Measurements from ENCODE around the gene CTSW. TPM values are rescaled to one million over a fixed set of nuclear protein-coding genes. Genes with fewer than 3 reads are reported as not detected.

CTSW gene
- total RNA-seq, 4 donors from 2014 or later = 0.62 to 3.6 TPM; not detected in 2

DNA sequence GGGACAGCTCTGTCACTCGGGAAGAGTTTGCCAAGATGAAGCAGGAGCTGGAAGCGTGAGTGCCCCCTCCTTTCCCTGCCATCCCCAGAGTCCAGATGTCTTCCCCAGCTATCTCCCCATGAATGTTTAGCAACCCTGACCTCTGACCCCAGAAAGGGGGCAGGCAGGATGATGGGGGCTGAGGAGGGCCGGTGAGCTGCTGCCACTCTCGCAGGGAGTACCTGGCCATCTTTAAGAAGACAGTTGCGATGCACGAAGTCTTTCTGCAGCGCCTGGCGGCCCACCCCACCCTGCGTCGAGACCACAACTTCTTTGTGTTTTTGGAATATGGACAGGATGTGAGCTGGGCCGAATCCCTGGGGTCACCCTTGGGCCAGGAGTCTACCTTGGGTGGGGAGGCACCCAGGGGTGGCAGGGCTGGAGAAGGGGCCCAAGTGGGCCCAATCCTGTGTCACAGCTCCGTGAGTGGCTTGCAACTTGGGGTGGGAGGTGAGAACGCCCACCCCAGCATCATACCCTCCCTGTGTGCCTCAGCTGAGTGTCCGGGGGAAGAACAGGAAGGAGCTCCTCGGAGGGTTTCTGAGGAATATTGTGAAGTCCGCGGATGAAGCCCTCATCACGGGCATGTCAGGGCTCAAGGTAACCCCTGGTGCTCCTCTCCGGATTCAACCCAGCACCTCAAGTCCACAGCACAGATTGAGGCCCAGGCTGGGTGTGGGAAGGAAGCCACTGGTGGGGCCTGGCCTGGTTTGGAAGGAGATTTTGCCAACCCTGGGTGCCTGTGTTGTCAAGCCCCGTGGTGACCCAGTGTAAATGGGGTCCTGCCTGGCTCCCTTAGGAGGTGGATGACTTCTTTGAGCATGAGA is 29.2 kb upstream of the CTSW start:
- TF ChIP-seq POLR2A (IDR thresholded peaks at IDR 0.05) = no peak
- no peak for TF ChIP-seq CTCF (IDR thresholded peaks at IDR 0.05)
- Histone ChIP-seq H3K9me3 (no peaks in the 10 kb centered on the region), H3K27ac (no peak overlapping the region), H3K36me3 (no peaks in the 10 kb centered on the region), H3K27me3 (no peaks in the 10 kb centered on the region), H3K4me1 (no peaks in the 10 kb centered on the region), H3K4me3 (no peak overlapping the region)
- intact Hi-C loops (cut with DNase I; ENCODE audit: low total_unique reads) = no loop called here
- no peak for DNase-seq

GRCh38 chr11:65851083-65851579 is 28.5 kb upstream of the CTSW start:
- intact Hi-C loops (cut with DNase I; ENCODE audit: low total_unique reads) = no loop called here
- no peak for DNase-seq
- H3K4me3 ChIP-seq = no peak overlapping the region
- H3K27ac ChIP-seq = no peak overlapping the region
- H3K4me1 ChIP-seq = no peaks in the 10 kb centered on the region
- no peaks in the 10 kb centered on the region for H3K9me3 ChIP-seq
- TF ChIP-seq POLR2A (IDR thresholded peaks at IDR 0.05) (no peak), CTCF (IDR thresholded peaks at IDR 0.05) (no peak)
- H3K27me3 ChIP-seq = no peaks in the 10 kb centered on the region
- no peaks in the 10 kb centered on the region for H3K36me3 ChIP-seq

DNA sequence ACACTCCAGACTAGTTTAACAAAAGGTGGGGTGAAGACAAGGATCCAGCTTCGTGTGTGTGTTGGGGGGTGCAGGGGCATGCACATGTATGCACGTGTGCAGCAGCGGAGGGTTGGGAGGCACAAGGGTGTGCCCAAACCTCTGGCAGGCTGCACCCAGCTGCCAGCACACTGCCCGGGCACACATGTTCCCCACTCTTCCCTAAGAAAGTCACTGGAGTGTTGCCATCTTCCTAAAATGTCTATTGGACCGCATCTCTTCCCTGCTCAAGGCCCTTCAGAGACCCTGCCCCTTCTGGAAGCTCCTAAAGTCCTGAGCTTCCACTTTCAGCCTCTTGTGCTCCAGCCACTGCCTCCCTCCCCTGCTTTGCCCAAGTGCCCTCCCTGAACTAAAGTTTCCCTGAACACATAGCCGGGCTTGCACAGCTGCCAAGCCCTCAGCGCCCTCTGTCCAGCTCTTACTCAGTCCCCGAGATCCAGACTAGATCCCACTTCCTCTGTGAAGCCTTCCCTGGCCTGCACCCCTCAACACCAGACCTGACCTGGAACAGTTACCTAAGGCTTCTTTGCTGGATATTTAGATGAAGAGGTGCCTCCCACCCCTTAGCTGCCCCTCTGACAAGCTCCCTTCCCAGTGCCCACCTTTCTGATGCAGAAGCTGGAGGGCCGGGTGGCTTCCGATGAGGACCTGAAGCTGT is 27.7 kb upstream of the CTSW start:
- DNase-seq = no peak

DNA sequence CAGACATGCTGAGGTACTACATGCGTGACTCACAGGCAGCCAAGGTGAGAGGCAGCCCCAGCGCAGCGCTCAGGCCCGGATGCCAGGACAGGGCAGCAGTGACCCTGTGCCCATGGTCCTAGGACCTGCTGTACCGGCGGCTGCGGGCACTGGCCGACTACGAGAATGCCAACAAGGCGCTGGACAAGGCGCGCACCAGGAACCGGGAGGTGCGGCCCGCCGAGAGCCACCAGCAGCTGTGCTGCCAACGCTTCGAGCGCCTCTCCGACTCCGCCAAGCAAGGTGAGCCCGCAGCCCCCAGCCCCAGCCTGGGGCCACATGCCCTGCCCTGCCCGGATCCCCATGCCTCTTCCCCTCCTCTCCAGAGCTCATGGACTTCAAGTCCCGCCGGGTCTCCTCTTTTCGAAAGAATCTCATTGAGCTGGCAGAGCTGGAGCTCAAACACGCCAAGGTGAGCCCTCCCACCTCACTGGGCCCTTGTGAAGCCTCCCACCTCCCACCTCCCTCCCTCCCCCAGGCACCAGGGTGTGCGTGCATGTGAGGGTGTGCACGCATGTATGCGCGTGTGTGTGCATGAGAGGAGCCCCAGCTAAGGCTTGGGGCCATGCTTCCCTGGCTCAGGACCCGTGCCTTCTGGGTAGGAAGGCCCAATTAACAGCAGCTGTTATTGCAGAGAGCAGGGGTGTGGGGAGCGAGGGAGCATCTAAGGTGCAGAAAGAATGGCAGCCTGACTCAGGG is 27.0 kb upstream of the CTSW start:
- H3K9me3 ChIP-seq = no peaks in the 10 kb centered on the region
- no peak overlapping the region for H3K4me3 ChIP-seq
- TF ChIP-seq CTCF (IDR thresholded peaks at IDR 0.05) = no peak
- TF ChIP-seq POLR2A (IDR thresholded peaks at IDR 0.05) = no peak
- H3K4me1 ChIP-seq = peaks cover 0 to 6% of the 10 kb centered on the region in 2 donors
- H3K36me3 ChIP-seq = no peaks in the 10 kb centered on the region
- intact Hi-C loops (cut with DNase I; ENCODE audit: low total_unique reads) = no loop called here
- H3K27ac ChIP-seq = no peak overlapping the region
- no peak for DNase-seq
- H3K27me3 ChIP-seq = no peaks in the 10 kb centered on the region

More for the DNA sequence above, 27.7 kb upstream of the CTSW start:
- H3K27me3 ChIP-seq = no peaks in the 10 kb centered on the region
- H3K36me3 ChIP-seq = no peaks in the 10 kb centered on the region
- no peak overlapping the region for H3K27ac ChIP-seq
- peaks cover 0 to 6% of the 10 kb centered on the region in 2 donors for H3K4me1 ChIP-seq
- H3K4me3 ChIP-seq = no peak overlapping the region
- TF ChIP-seq POLR2A (IDR thresholded peaks at IDR 0.05) (no peak), CTCF (IDR thresholded peaks at IDR 0.05) (no peak)
- no peaks in the 10 kb centered on the region for H3K9me3 ChIP-seq
- intact Hi-C loops (cut with DNase I; ENCODE audit: low total_unique reads) = no loop called here
